OCI-LY1 (cell line): ENCODE data around the gene FAM181B.

ENCODE experiments used
- H2AFZ ChIP-seq: fragments of 200-600 bp; sonication (generic), shearing (Covaris generic); 2 replicates; pipeline ENCODE4 v1.6.0; 2014; ENCODE audit warnings: antibody characterized with exemption, mild to moderate bottlenecking, low read length
- H3F3A ChIP-seq: fragments of 200-600 bp; sonication (generic), shearing (Covaris generic); 2 replicates; pipeline ENCODE4 v1.6.0; 2014; ENCODE audit warnings: mild to moderate bottlenecking, antibody characterized with exemption, low read length, moderate library complexity; ENCODE audit not compliant: insufficient read depth
- H3K27ac ChIP-seq: fragments of 200-600 bp; sonication (generic); 2 replicates; pipeline ENCODE4 v1.5.1; 2014; ENCODE audit warnings: low read length, mixed run types, mild to moderate bottlenecking, low read depth; ENCODE audit not compliant: poor library complexity, severe bottlenecking
- H3K27me3 ChIP-seq: fragments of 200-600 bp; sonication (generic); 2 replicates; pipeline ENCODE4 v1.6.0; 2014; ENCODE audit warnings: antibody characterized with exemption, mild to moderate bottlenecking, low read length, moderate library complexity; ENCODE audit not compliant: insufficient read depth
- H3K36me3 ChIP-seq: fragments of 200-600 bp; sonication (generic); 2 replicates; pipeline ENCODE4 v1.6.1; 2014; ENCODE audit warnings: mild to moderate bottlenecking, antibody characterized with exemption, low read length, moderate library complexity, mixed read lengths; ENCODE audit not compliant: insufficient read depth
- H3K4me1 ChIP-seq: fragments of 200-600 bp; sonication (generic); 2 replicates; pipeline ENCODE4 v1.5.1; 2014; ENCODE audit warnings: mild to moderate bottlenecking, low read length, moderate library complexity; ENCODE audit not compliant: insufficient read depth, severe bottlenecking
- H3K4me2 ChIP-seq: fragments of 200-600 bp; sonication (generic), shearing (Covaris generic); 2 replicates; pipeline ENCODE4 v1.6.1; 2014; ENCODE audit warnings: low read length
- H3K4me3 ChIP-seq: fragments of 200-600 bp; sonication (generic); 2 replicates; pipeline ENCODE4 v1.5.1; 2014; ENCODE audit warnings: low read length, low read depth, mild to moderate bottlenecking, mixed read lengths; ENCODE audit not compliant: poor library complexity, severe bottlenecking
- H3K79me2 ChIP-seq: fragments of 200-600 bp; shearing (Covaris generic); 2 replicates; pipeline ENCODE4 v1.6.1; 2016; ENCODE audit warnings: mixed run types, low read length, mixed read lengths; ENCODE audit not compliant: insufficient read depth
- H3K9ac ChIP-seq: fragments of 200-600 bp; sonication (generic), shearing (Covaris generic); 2 replicates; pipeline ENCODE4 v1.6.1; 2014; ENCODE audit warnings: mild to moderate bottlenecking, low read length, mixed read lengths
- H3K9me2 ChIP-seq: fragments of 200-600 bp; sonication (generic), shearing (Covaris generic); 2 replicates; pipeline ENCODE4 v1.6.1; 2014; ENCODE audit warnings: low read depth, mild to moderate bottlenecking, low read length, mixed read lengths
- H3K9me3 ChIP-seq: fragments of 200-600 bp; shearing (Covaris generic); 2 replicates; pipeline ENCODE4 v1.6.1; 2014; ENCODE audit warnings: low read length, mixed read lengths
- H4K20me1 ChIP-seq: fragments of 200-600 bp; sonication (generic), shearing (Covaris generic); 2 replicates; pipeline ENCODE4 v1.6.0; 2016; ENCODE audit warnings: mild to moderate bottlenecking, low read length; ENCODE audit not compliant: insufficient read depth
- CTCF ChIP-seq: fragments of 200-600 bp; sonication (generic), shearing (Covaris generic); IDR thresholded peaks from 2 replicates; pipeline ENCODE4 v1.5.1; 2017; ENCODE audit warnings: mild to moderate bottlenecking, antibody characterized with exemption, low read length, moderate library complexity, mixed read lengths
- EZH2 ChIP-seq: fragments of 200-600 bp; sonication (generic), shearing (Covaris generic); IDR thresholded peaks from 2 replicates; pipeline ENCODE4 v1.8.0; 2017; ENCODE audit warnings: borderline replicate concordance, mixed run types, mild to moderate bottlenecking, antibody characterized with exemption, low read length, moderate library complexity, mixed read lengths

The FAM181B gene

GRCh38 chr11:82776377-82776776 lies 42.7 kb upstream of the FAM181B start:
- Histone ChIP-seq H3K27ac (no peak overlapping the region), H3K36me3 (no peaks in the 10 kb centered on the region), H3K79me2 (no peaks in the 10 kb centered on the region), H3K4me3 (no peak overlapping the region), H3K4me1 (peaks cover 3% of the 10 kb centered on the region), H3K9me2 (no peaks in the 10 kb centered on the region), H3K9me3 (no peaks in the 10 kb centered on the region), H4K20me1 (no peaks in the 10 kb centered on the region), H3F3A (no peaks in the 10 kb centered on the region), H2AFZ (no peak overlapping the region), H3K27me3 (no peaks in the 10 kb centered on the region), H3K4me2 (no peak overlapping the region), H3K9ac (no peak overlapping the region)
- TF ChIP-seq EZH2: no peak
- TF ChIP-seq CTCF: no peak

- H3K4me1 ChIP-seq: peaks cover 3% of the 10 kb centered on the region
- H3K27ac ChIP-seq: no peak overlapping the region
- H3K9me2 ChIP-seq: no peaks in the 10 kb centered on the region
- H3K4me3 ChIP-seq: no peak overlapping the region
- H3K27me3 ChIP-seq: no peaks in the 10 kb centered on the region
- no peaks in the 10 kb centered on the region for H4K20me1 ChIP-seq
- no peaks in the 10 kb centered on the region for H3K36me3 ChIP-seq
- no peaks in the 10 kb centered on the region for H3K79me2 ChIP-seq
- no peak overlapping the region for H2AFZ ChIP-seq
- H3K9me3 ChIP-seq: no peaks in the 10 kb centered on the region
- TF ChIP-seq EZH2: no peak
- TF ChIP-seq CTCF: peak; percentile 89
- no peak overlapping the region for H3K9ac ChIP-seq
- no peak overlapping the region for H3K4me2 ChIP-seq
- H3F3A ChIP-seq: no peaks in the 10 kb centered on the region
Observed at GRCh38 chr11:82775736-82776346, 42.2 kb upstream of the FAM181B start.

- Histone ChIP-seq H3K36me3 (no peaks in the 10 kb centered on the region), H4K20me1 (no peaks in the 10 kb centered on the region), H3K9me3 (no peaks in the 10 kb centered on the region), H3K27me3 (no peaks in the 10 kb centered on the region), H3K4me1 (peaks cover 3% of the 10 kb centered on the region), H3K9me2 (no peaks in the 10 kb centered on the region), H3K79me2 (no peaks in the 10 kb centered on the region), H3K9ac (no peak overlapping the region), H3K27ac (no peak overlapping the region), H2AFZ (no peak overlapping the region), H3K4me2 (no peak overlapping the region), H3F3A (no peaks in the 10 kb centered on the region), H3K4me3 (no peak overlapping the region)
- TF ChIP-seq EZH2 (no peak), CTCF (no peak)
Observed at GRCh38 chr11:82775218-82775617, 41.6 kb upstream of the FAM181B start.
